OCI-LY1 (cell line): ENCODE results near the gene DNAJB11.
"Not testable (repeated sequence)": the region's sequence is repeated elsewhere in the genome, so short reads cannot be mapped to it uniquely, and the experiment has no call there.

Experiments
- H2AFZ ChIP-seq: fragments of 200-600 bp; sonication (generic), shearing (Covaris generic); 2 replicates; pipeline ENCODE4 v1.6.0; 2014; ENCODE audit warnings: antibody characterized with exemption, mild to moderate bottlenecking, low read length
- H3F3A ChIP-seq: fragments of 200-600 bp; sonication (generic), shearing (Covaris generic); 2 replicates; pipeline ENCODE4 v1.6.0; 2014; ENCODE audit warnings: mild to moderate bottlenecking, antibody characterized with exemption, low read length, moderate library complexity; ENCODE audit not compliant: insufficient read depth
- H3K27ac ChIP-seq: fragments of 200-600 bp; sonication (generic); 2 replicates; pipeline ENCODE4 v1.5.1; 2014; ENCODE audit warnings: low read length, mixed run types, mild to moderate bottlenecking, low read depth; ENCODE audit not compliant: poor library complexity, severe bottlenecking
- H3K27me3 ChIP-seq: fragments of 200-600 bp; sonication (generic); 2 replicates; pipeline ENCODE4 v1.6.0; 2014; ENCODE audit warnings: antibody characterized with exemption, mild to moderate bottlenecking, low read length, moderate library complexity; ENCODE audit not compliant: insufficient read depth
- H3K36me3 ChIP-seq: fragments of 200-600 bp; sonication (generic); 2 replicates; pipeline ENCODE4 v1.6.1; 2014; ENCODE audit warnings: mild to moderate bottlenecking, antibody characterized with exemption, low read length, moderate library complexity, mixed read lengths; ENCODE audit not compliant: insufficient read depth
- H3K4me1 ChIP-seq: fragments of 200-600 bp; sonication (generic); 2 replicates; pipeline ENCODE4 v1.5.1; 2014; ENCODE audit warnings: mild to moderate bottlenecking, low read length, moderate library complexity; ENCODE audit not compliant: insufficient read depth, severe bottlenecking
- H3K4me2 ChIP-seq: fragments of 200-600 bp; sonication (generic), shearing (Covaris generic); 2 replicates; pipeline ENCODE4 v1.6.1; 2014; ENCODE audit warnings: low read length
- H3K4me3 ChIP-seq: fragments of 200-600 bp; sonication (generic); 2 replicates; pipeline ENCODE4 v1.5.1; 2014; ENCODE audit warnings: low read length, low read depth, mild to moderate bottlenecking, mixed read lengths; ENCODE audit not compliant: poor library complexity, severe bottlenecking
- H3K79me2 ChIP-seq: fragments of 200-600 bp; shearing (Covaris generic); 2 replicates; pipeline ENCODE4 v1.6.1; 2016; ENCODE audit warnings: mixed run types, low read length, mixed read lengths; ENCODE audit not compliant: insufficient read depth
- H3K9ac ChIP-seq: fragments of 200-600 bp; sonication (generic), shearing (Covaris generic); 2 replicates; pipeline ENCODE4 v1.6.1; 2014; ENCODE audit warnings: mild to moderate bottlenecking, low read length, mixed read lengths
- H3K9me2 ChIP-seq: fragments of 200-600 bp; sonication (generic), shearing (Covaris generic); 2 replicates; pipeline ENCODE4 v1.6.1; 2014; ENCODE audit warnings: low read depth, mild to moderate bottlenecking, low read length, mixed read lengths
- H3K9me3 ChIP-seq: fragments of 200-600 bp; shearing (Covaris generic); 2 replicates; pipeline ENCODE4 v1.6.1; 2014; ENCODE audit warnings: low read length, mixed read lengths
- H4K20me1 ChIP-seq: fragments of 200-600 bp; sonication (generic), shearing (Covaris generic); 2 replicates; pipeline ENCODE4 v1.6.0; 2016; ENCODE audit warnings: mild to moderate bottlenecking, low read length; ENCODE audit not compliant: insufficient read depth
- EZH2 ChIP-seq: fragments of 200-600 bp; sonication (generic), shearing (Covaris generic); IDR thresholded peaks from 2 replicates; pipeline ENCODE4 v1.8.0; 2017; ENCODE audit warnings: borderline replicate concordance, mixed run types, mild to moderate bottlenecking, antibody characterized with exemption, low read length, moderate library complexity, mixed read lengths
- TF ChIP-seq, protein P1 (sequence below): fragments of 200-600 bp; sonication (generic), shearing (Covaris generic); IDR thresholded peaks from 2 replicates; pipeline ENCODE4 v1.5.1; 2017; ENCODE audit warnings: mild to moderate bottlenecking, antibody characterized with exemption, low read length, moderate library complexity, mixed read lengths

The DNAJB11 gene

GRCh38 chr3:186526256-186526606, 44.3 kb upstream of the DNAJB11 start:
- Histone ChIP-seq H3K9me2 (no peaks in the 10 kb centered on the region), H4K20me1 (no peaks in the 10 kb centered on the region), H3K27me3 (no peaks in the 10 kb centered on the region), H3K79me2 (no peaks in the 10 kb centered on the region), H3K9ac (peak overlapping the region; percentile 64), H3K36me3 (no peaks in the 10 kb centered on the region), H3K27ac (peak overlapping the region; percentile 96), H3K9me3 (no peaks in the 10 kb centered on the region), H3K4me3 (peak overlapping the region; percentile 29), H3K4me1 (peaks cover 68% of the 10 kb centered on the region), H2AFZ (no peak overlapping the region), H3F3A (0 out of 2 replicates have a peak, but pooled peaks cover 9% of the 10 kb centered on the region), H3K4me2 (peak overlapping the region; percentile 63)
- TF ChIP-seq, protein P1, sequence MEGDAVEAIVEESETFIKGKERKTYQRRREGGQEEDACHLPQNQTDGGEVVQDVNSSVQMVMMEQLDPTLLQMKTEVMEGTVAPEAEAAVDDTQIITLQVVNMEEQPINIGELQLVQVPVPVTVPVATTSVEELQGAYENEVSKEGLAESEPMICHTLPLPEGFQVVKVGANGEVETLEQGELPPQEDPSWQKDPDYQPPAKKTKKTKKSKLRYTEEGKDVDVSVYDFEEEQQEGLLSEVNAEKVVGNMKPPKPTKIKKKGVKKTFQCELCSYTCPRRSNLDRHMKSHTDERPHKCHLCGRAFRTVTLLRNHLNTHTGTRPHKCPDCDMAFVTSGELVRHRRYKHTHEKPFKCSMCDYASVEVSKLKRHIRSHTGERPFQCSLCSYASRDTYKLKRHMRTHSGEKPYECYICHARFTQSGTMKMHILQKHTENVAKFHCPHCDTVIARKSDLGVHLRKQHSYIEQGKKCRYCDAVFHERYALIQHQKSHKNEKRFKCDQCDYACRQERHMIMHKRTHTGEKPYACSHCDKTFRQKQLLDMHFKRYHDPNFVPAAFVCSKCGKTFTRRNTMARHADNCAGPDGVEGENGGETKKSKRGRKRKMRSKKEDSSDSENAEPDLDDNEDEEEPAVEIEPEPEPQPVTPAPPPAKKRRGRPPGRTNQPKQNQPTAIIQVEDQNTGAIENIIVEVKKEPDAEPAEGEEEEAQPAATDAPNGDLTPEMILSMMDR: no peak
- TF ChIP-seq EZH2: no peak

- Histone ChIP-seq H4K20me1 (no peaks in the 10 kb centered on the region), H3K4me3 (no peak overlapping the region), H3K9me3 (no peaks in the 10 kb centered on the region), H3K27me3 (no peaks in the 10 kb centered on the region), H3K9ac (no peak overlapping the region), H3K79me2 (no peaks in the 10 kb centered on the region), H3F3A (peaks cover 21% of the 10 kb centered on the region; the same call in 1 of the 2 replicates), H3K4me1 (peaks cover 85% of the 10 kb centered on the region), H2AFZ (no peak overlapping the region), H3K4me2 (no peak overlapping the region), H3K27ac (peak overlapping the region; percentile 65), H3K36me3 (no peaks in the 10 kb centered on the region), H3K9me2 (no peaks in the 10 kb centered on the region)
- TF ChIP-seq, protein P1: peak; percentile 51; the same call in 1 of the 2 replicates
- no peak for TF ChIP-seq EZH2
Measured at GRCh38 chr3:186529201-186529999, 41.1 kb upstream of the DNAJB11 start.

DNA sequence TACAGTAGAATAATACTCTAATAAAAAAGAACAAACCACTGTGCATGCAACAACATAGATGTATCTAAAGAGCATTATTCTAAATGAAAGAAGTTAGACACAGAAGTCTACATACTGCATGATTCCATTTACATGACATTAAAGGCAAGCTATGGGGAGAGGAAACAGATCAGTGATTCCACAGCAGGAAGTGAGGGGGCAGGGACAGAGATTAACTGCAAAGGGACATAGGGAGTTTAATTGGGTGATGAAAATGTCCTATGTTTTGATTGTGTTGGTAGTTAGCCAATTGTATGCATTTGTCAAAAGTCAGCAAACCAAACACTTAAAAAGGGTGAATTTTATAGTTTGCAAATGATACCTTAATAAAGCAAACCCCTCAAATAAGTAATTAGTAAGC, 40.1 kb upstream of the DNAJB11 start:
- no peaks in the 10 kb centered on the region for H4K20me1 ChIP-seq
- H3K36me3 ChIP-seq: no peaks in the 10 kb centered on the region
- no peak overlapping the region for H3K4me2 ChIP-seq
- H3K9ac ChIP-seq: no peak overlapping the region
- H3K4me3 ChIP-seq: no peak overlapping the region
- peaks cover 85% of the 10 kb centered on the region for H3K4me1 ChIP-seq
- no peak overlapping the region for H2AFZ ChIP-seq
- H3K27me3 ChIP-seq: no peaks in the 10 kb centered on the region
- H3F3A ChIP-seq: peaks cover 24% of the 10 kb centered on the region; the same call in 1 of the 2 replicates
- no peaks in the 10 kb centered on the region for H3K9me2 ChIP-seq
- no peaks in the 10 kb centered on the region for H3K9me3 ChIP-seq
- H3K27ac ChIP-seq: peak overlapping the region; percentile 33
- TF ChIP-seq EZH2: no peak
- TF ChIP-seq, protein P1: no peak
- H3K79me2 ChIP-seq: no peaks in the 10 kb centered on the region

DNA sequence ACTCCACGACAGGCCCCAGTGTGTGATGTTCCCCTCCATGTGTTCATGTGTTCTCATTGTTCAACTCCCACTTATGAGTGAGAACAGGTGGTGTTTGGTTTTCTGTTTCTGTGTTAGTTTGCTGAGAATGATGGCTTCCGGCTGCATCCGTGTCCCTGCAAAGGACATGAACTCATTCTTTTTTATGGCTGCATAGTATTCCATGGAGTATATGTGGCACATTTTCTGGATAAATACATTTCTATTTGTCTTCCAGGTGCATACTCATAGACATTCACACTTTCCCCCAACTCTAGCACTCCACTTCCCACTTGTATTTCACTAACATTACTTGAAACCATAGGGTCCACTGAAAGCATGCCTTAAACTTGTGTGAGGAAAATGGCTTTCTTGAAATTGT, 38.8 kb upstream of the DNAJB11 start:
- H3K36me3 ChIP-seq, H3K9me2 ChIP-seq, H3K9me3 ChIP-seq, H2AFZ ChIP-seq, H3K27me3 ChIP-seq, H3K4me3 ChIP-seq, H3K4me2 ChIP-seq, H4K20me1 ChIP-seq, H3K79me2 ChIP-seq: not testable (repeated sequence)
- Histone ChIP-seq H3K4me1 (peaks cover 85% of the 10 kb centered on the region), H3F3A (peaks cover 15% of the 10 kb centered on the region; the same call in 1 of the 2 replicates), H3K9ac (peak overlapping the region; percentile 70), H3K27ac (peak overlapping the region; percentile 98)
